Ishikawa (cell line): ENCODE measurements around the gene TMEM138.

ENCODE experiments used
- CEBPB ChIP-seq: IDR thresholded peaks from 2 replicates; pipeline ENCODE4 v1.6.1; 2012
- CREB1 ChIP-seq: IDR thresholded peaks from 2 replicates; pipeline ENCODE4 v1.6.1; 2012; ENCODE audit warnings: low read depth
- EGR1 ChIP-seq: IDR thresholded peaks from 2 replicates; pipeline ENCODE4 v1.6.1; 2012
- EP300 ChIP-seq: IDR thresholded peaks from 2 replicates; pipeline ENCODE4 v1.6.1; 2012; ENCODE audit warnings: borderline replicate concordance
- FOXM1 ChIP-seq: IDR thresholded peaks from 2 replicates; pipeline ENCODE4 v1.6.1; 2012; ENCODE audit warnings: low read depth, borderline replicate concordance
- MAX ChIP-seq: IDR thresholded peaks from 2 replicates; pipeline ENCODE4 v1.6.1; 2012
- NFIC ChIP-seq: IDR thresholded peaks from 2 replicates; pipeline ENCODE4 v1.6.1; 2012
- RAD21 ChIP-seq: IDR thresholded peaks from 2 replicates; pipeline ENCODE4 v1.6.1; 2012; ENCODE audit warnings: low read depth
- REST ChIP-seq: IDR thresholded peaks from 2 replicates; pipeline ENCODE4 v1.6.1; 2012; ENCODE audit warnings: low read depth, mild to moderate bottlenecking
- TAF1 ChIP-seq: IDR thresholded peaks from 2 replicates; pipeline ENCODE4 v1.6.1; 2012; ENCODE audit warnings: low read depth, mild to moderate bottlenecking
- TCF12 ChIP-seq: IDR thresholded peaks from 2 replicates; pipeline ENCODE4 v1.6.1; 2012; ENCODE audit warnings: low read depth
- TEAD4 ChIP-seq: IDR thresholded peaks from 2 replicates; pipeline ENCODE4 v1.6.1; 2012
- USF1 ChIP-seq: IDR thresholded peaks from 2 replicates; pipeline ENCODE4 v1.6.1; 2012
- YY1 ChIP-seq: IDR thresholded peaks from 2 replicates; pipeline ENCODE4 v1.6.1; 2012; ENCODE audit warnings: low read depth
- ZBTB7A ChIP-seq: IDR thresholded peaks from 2 replicates; pipeline ENCODE4 v1.6.1; 2012; ENCODE audit warnings: low read depth

Gene TMEM138

GRCh38 chr11:61332797-61333549 lies 29.2 kb upstream of the TMEM138 start, which contains the start of the genes DDB1 and TKFC:
DDB1 (minus strand) TSS chr11:61333105; CDS start chr11:61332968, 137 bp downstream.
TKFC (plus strand) TSS chr11:61333228; CDS start chr11:61334729, 1,501 bp downstream.
- peak; percentile 41; the same call in 1 of the 2 replicates for TF ChIP-seq NFIC
- TF ChIP-seq CREB1, result no peak
- TF ChIP-seq CEBPB, result 0 out of 2 replicates have a peak, but pooled peaks have one; percentile 2
- no peak; the same call in 1 of the 2 replicates for TF ChIP-seq EP300
- TF ChIP-seq TAF1, result peak; percentile 98
- peak; percentile 32; the same call in 1 of the 2 replicates for TF ChIP-seq TEAD4
- TF ChIP-seq USF1, result peak; percentile 63
- peak; percentile 91 for TF ChIP-seq MAX
- peak; percentile 79 for TF ChIP-seq YY1
- TF ChIP-seq RAD21, result no peak
- TF ChIP-seq TCF12, result peak; percentile 81
- TF ChIP-seq ZBTB7A, result 0 out of 2 replicates have a peak, but pooled peaks have one; percentile 79
- 0 out of 2 replicates have a peak, but pooled peaks have one; percentile 10 for TF ChIP-seq REST
- TF ChIP-seq FOXM1, result 0 out of 2 replicates have a peak, but pooled peaks have one; percentile 19
- no peak for TF ChIP-seq EGR1

GRCh38 chr11:61333550-61334433 lies 28.4 kb upstream of the TMEM138 start:
- TF ChIP-seq USF1 (peak; percentile 32), RAD21 (no peak)

- no peak for TF ChIP-seq EP300
- no peak for TF ChIP-seq YY1
- no peak for TF ChIP-seq TAF1
- no peak for TF ChIP-seq TCF12
- TF ChIP-seq NFIC, result no peak
- TF ChIP-seq TEAD4, result no peak
- no peak for TF ChIP-seq REST
- no peak for TF ChIP-seq EGR1
- TF ChIP-seq FOXM1, result no peak
Observed at GRCh38 chr11:61334434-61335354, 27.5 kb upstream of the TMEM138 start.

- no peak for TF ChIP-seq TCF12
- TF ChIP-seq FOXM1, result no peak
- no peak for TF ChIP-seq USF1
- TF ChIP-seq CEBPB, result no peak
- TF ChIP-seq CREB1, result no peak
Observed at GRCh38 chr11:61335355-61335710, 26.8 kb upstream of the TMEM138 start.
